ENCODE data around the gene RAB40B.

DNA sequence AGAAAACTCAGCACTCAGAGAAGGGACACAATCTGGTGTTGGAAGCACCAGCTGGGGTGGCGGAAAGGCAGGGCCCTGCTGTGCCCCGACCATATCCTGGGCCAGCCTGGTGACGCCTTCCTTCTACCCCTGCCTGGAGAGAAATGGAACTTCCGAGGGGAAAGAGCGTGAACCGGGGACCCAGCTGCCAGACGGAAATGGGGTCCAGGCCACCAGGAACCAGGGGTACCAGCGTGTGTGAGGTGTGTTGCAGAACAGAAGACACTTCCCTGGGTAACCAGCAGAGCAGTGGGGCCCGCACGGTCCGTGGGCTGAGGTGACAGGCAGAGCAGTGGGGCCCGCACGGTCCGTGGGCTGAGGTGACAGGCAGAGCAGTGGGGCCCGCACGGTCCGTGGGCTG lies 6.8 kb downstream of the RAB40B start:
- TF ChIP-seq, protein P1, sequence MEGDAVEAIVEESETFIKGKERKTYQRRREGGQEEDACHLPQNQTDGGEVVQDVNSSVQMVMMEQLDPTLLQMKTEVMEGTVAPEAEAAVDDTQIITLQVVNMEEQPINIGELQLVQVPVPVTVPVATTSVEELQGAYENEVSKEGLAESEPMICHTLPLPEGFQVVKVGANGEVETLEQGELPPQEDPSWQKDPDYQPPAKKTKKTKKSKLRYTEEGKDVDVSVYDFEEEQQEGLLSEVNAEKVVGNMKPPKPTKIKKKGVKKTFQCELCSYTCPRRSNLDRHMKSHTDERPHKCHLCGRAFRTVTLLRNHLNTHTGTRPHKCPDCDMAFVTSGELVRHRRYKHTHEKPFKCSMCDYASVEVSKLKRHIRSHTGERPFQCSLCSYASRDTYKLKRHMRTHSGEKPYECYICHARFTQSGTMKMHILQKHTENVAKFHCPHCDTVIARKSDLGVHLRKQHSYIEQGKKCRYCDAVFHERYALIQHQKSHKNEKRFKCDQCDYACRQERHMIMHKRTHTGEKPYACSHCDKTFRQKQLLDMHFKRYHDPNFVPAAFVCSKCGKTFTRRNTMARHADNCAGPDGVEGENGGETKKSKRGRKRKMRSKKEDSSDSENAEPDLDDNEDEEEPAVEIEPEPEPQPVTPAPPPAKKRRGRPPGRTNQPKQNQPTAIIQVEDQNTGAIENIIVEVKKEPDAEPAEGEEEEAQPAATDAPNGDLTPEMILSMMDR (IDR thresholded peaks at IDR 0.05): no peak
- TF ChIP-seq POLR2A (IDR thresholded peaks at IDR 0.05): no peak
- no peak for TF ChIP-seq POLR2AphosphoS5 (IDR thresholded peaks at IDR 0.05)

Measured in breast epithelium (tissue), 3 donors.